GM18873 (cell line): Measurements from ENCODE around the gene FAM13B.
"Not testable (repeated sequence)": the region's sequence is repeated elsewhere in the genome, so short reads cannot be mapped to it uniquely, and the experiment has no call there.

ENCODE experiments used
- ATAC-seq: cut with Tn5 transposase; IDR thresholded peaks from one replicate; pipeline ENCODE4 v1.9.1; 2021; ENCODE audit warnings: mild to moderate bottlenecking, moderate library complexity, moderate number of reproducible peaks; ENCODE audit not compliant: unreplicated experiment, low FRiP score

The FAM13B gene

GRCh38 chr5:138035605-138036537 lies 3.0 kb upstream of the FAM13B start:
- ATAC-seq: peak; percentile 41

GRCh38 chr5:138033907-138034306 lies 1.0 kb upstream of the FAM13B start:
- no peak for ATAC-seq

DNA sequence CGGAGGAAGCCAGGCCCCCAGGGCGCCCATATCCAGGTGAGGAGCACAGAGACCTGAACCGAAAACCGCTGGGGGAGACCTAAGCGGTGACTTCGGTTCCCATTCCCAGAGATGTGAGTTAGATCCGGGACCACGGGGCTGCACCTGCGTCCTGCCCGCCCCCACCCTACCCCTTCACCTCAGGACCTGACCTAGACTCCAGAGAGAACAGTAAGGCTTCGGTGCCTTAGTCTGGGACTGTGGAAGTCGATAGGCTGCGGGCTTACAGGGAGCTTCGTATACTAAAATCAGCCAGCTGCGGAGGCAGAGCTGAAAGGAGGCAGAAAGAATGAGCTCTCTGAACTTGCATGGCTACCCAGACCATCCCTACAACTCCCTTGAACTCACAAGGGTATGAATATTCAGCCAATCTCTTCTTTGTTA lies 518 bp upstream of the FAM13B start:
- peak; percentile 2 for ATAC-seq

DNA sequence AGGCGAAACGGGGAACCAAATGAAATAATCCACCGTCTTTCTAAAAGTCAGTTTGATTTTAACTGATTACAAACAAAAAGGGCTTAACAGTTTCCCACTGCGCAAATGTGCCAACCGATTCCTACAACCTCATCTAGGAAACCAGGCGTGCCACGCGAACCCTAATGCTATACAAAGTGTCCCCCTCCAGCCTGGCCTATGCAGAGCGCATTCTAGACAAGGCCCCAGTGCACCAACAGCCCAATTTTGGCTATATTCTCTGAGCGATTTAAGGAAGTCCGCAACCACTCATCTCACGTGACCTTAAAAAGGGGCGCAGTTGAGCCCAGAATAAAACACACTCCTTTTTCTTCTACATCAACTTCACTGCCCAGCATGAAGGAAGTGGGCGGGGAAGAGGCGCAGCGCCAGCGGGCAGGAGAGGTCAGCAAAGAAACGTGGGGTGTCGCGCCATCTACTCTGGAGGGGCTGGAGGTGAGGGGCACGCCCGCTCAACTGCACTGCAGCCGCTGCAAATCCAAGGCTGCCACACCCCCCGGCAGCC lies 779 bp downstream of the FAM13B start:
- ATAC-seq: peak; percentile 38

DNA sequence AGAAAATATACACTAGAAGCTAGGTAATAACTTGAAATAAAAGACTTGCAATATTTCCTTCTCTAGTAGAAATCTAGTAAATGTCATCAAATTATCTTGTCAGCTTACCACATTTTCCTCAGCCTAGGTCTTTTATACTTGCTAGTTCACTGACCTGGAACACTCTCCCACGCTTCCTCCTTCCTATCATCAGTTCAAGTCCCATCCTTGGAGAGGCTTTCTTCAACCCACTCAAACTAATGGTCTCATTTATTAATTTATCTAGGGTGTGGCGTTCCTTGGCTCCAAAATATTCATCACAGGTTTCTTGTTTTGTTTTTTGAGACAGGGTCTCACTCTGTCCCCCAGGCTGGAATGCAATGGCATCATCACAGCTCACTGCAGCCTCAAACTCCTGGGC lies 2.9 kb downstream of the FAM13B start:
- ATAC-seq: no peak

DNA sequence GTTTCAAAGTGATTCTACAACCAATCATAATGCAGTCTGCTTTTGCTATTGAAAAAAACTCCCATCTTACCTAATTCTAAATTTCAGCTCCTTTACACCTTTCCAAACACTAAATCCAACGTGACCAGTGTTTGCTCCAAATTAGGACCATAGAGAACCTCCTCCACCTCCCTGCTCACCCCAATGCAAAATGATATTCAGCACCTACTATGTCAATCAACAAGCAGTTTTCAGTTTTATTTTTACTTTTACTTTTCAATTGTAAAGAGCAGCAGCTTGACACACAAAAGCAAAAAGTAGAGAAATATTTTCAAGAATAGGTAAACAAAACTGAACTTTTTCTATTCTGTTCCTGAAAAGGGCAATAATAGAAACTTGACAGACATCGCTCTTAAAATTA lies 3.4 kb downstream of the FAM13B start:
- no peak for ATAC-seq

- ATAC-seq: no peak
These were observed 3.9 kb downstream of the FAM13B start for GRCh38 chr5:138028971-138029365.

GRCh38 chr5:138028262-138028970 lies 4.5 kb downstream of the FAM13B start:
- ATAC-seq: not testable (repeated sequence)

GRCh38 chr5:138026793-138027192 lies 6.1 kb downstream of the FAM13B start:
- not testable (repeated sequence) for ATAC-seq

- ATAC-seq: no peak
These were observed 7.6 kb downstream of the FAM13B start for GRCh38 chr5:138025285-138025684.

DNA sequence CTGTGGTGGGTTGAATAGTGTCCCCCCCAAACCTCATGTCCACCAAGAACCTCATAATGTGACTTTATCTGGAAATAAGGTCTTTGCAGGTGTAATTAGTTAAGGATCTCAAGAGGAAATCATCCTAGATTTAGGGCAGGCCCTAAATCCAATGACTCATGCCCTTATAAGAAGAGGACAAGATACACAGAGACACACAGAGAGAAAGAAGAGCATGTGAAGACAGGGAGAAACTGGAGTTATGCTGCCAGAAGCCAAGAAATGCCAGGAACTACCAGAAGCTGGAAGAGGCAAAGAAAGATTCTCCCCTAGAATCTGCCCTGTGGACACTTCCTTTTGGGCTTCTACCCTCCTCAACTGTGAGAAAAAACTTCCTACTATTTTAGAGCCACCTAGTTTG lies 8.8 kb downstream of the FAM13B start:
- no peak for ATAC-seq

DNA sequence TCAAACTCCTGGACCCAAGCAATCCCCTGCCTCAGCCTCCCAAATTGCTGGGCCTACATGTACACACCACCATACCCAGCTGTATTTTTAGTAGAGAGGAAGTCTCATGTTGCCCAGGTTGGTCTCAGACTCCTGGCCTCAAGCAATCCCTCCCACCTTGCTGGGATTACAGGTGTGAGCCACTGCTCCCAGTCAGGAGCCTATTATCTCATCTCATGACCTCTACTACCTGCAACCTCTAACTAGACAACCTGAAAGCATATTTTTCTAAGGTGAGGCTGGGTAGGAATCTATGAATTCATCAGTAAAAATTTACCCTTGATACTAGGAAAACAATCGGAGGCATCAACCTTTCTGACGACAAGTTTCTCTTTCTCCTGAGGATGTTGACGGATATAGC lies 10.0 kb downstream of the FAM13B start:
- ATAC-seq: no peak

DNA sequence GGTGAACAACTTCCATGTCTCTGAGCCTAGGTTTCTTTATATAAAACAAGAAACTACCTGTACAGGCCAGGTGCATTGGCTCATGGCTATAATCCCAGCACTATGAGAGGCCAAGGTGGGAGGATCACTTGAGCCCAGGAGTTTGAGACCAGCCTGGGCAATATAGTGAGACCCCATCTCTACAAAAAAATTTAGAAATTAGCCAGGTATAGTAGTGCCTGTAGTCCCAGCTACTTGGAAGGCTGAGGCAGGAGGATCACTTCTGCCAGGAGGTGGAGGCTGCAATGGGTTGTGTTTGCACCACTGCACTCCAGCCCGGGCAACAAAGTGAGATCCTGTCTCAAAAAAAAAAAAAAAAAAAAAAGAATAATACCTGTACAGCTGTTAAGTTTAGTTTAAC lies 11.1 kb downstream of the FAM13B start:
- ATAC-seq: no peak

- ATAC-seq: no peak
These were observed 14.0 kb downstream of the FAM13B start for GRCh38 chr5:138018849-138019248.

DNA sequence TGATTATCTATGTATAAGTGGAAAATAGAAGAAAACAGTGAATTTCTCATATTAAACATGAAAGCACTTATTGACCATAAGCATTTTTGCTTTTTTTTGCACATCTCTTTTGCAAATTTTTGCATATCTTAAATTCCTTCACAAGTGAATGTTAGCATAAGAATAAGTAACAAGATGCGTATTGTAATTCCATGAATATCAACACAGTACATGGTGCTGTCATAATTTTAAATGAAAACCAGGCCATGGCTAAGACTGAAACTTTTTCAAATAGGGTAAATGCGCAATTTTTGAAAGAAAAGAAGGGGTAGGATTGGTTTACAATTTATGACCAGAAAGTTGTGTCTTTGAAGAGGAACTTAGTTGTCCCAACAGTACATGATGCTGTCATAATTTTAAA lies 17.0 kb downstream of the FAM13B start:
- ATAC-seq: no peak

GRCh38 chr5:138011991-138012390 lies 20.9 kb downstream of the FAM13B start:
- no peak for ATAC-seq

- no peak for ATAC-seq
These were observed 32.7 kb downstream of the FAM13B start for GRCh38 chr5:138000102-138000723.

DNA sequence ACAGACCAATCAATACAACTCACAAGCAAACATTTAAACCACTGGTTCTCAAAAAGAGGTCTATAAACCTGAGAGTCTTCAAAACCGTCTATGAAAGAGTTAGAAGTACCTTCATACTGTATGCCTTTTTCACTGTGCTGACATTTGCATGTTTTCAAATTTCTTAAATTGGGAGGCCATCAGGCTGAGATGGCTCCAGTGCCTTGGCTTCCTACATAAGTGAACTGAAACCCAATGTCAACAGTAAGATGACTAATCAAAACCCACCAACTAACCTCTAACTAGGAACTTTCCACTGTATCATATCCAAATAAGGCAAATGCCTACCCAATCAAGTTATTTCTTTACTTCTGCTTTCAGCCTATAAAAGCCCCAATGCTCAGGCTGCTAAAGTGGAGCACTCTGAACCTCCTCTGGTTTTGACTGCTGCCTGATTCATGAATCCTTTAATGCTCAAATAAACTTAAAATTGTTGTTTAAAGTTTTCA lies 35.1 kb downstream of the FAM13B start:
- no peak for ATAC-seq

DNA sequence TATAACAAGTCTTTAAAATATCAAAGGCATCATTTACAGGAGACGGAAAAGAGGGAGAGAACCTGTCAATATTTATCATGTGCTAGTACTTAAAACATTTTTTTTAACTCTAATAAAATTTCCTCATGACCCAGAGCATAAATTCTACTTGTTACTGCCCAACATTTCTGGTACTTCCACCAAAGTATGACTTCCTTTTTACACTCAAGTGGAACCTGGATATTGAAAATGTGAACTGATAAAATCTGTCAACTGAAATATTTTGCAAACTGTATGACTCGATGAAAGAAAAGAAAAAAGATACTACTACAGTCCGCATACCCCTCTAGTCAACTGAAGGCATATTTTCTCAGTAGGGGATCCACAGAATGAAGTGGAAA lies 37.1 kb downstream of the FAM13B start:
- no peak for ATAC-seq

GRCh38 chr5:137995077-137995748 lies 37.7 kb downstream of the FAM13B start:
- no peak for ATAC-seq
